Measurements from ENCODE around the gene ROM1. TPM values are rescaled to one million over a fixed set of nuclear protein-coding genes. Genes with fewer than 3 reads are reported as not detected.

ROM1 gene
- total RNA-seq, 1 experiment from 2014 or later: 2.7 TPM

DNA sequence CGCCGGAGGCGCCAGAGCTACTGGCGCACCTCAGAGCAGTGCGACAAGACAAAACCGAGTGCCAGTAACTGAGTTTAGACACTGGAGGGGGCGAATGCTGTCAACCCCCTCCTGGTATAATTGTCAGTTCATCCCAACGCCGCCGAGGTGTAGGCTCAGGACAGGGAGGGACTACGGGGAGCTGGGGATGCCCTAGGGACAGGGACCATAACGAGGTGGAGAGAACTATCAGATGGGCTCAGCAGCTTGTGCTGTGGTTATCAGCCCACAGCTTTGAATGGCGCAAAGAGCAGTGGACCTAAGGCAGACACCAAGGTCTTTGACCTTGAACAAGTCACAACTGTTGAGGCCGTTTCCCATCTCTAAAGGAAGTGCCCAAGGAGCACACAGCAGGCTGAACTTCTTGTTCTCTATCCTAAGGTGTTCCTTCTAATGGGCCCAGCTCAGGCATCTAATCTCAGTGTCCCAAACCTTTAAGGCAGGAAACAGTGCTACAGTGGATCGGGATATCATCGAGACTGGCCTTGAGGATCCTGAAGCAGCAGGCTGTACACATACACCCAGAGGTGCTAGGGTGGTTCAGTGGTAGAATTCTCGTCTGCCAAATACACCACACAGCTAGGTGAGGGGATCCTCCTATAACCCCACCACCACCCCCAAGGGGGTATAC lies 20.8 kb upstream of the ROM1 start:
- Histone ChIP-seq H3K27ac (ENCODE audit: low read length) (peak overlapping the region; percentile 91), H3K4me1 (ENCODE audit: control insufficient read depth, insufficient read depth, low read length) (peaks cover 24% of the 10 kb centered on the region), H3K4me3 (ENCODE audit: low read depth in 2 of 2, low read length in 2 of 2) (peak overlapping the region; percentile 74 to 86), H3K9me3 (ENCODE audit: control insufficient read depth, insufficient read depth, low read depth, low read length) (no peaks in the 10 kb centered on the region), H3K36me3 (ENCODE audit: control insufficient read depth, insufficient read depth, low read length) (peaks cover 14% of the 10 kb centered on the region), H3K27me3 (ENCODE audit: control insufficient read depth, insufficient read depth, low read length) (no peaks in the 10 kb centered on the region)
- ChIA-PET CTCF (interaction anchor here (0.6 kb wide), 1 partner anchor 185 kb away, joined by 3 read pairs; no protein-coding TSS in a partner anchor), POLR2A (interaction anchor here (0.6 to 1.7 kb wide), 7 partner anchors 9 to 151 kb away, joined by 3 to 20 read pairs (median 7); partner anchors contain the start of genes AHNAK, C11orf98, CSKMT and EEF1G)
- in situ Hi-C loops (cut with HindIII; ENCODE audit: low pct_unique_long_range_greater_than_20kb, low sequenced_read_pairs): no loop called here
- peak; percentile 55; the same call in 1 of the 2 replicates for TF ChIP-seq POLR2AphosphoS5 (IDR thresholded peaks at IDR 0.05; ENCODE audit: low read depth, low read length)
- TF ChIP-seq SIN3A (IDR thresholded peaks at IDR 0.05; ENCODE audit: borderline replicate concordance, insufficient read depth, low read depth, low read length): no peak
- ATAC-seq (no peak; the same call in 1 of the 2 replicates), DNase-seq (ENCODE audit: low read depth, low spot score) (no peak)
- intact Hi-C loops (cut with micrococcal nuclease; ENCODE audit: unreplicated experiment): no loop called here
- BruUV-seq (replicated peaks): TSS peak; percentile 99

DNA sequence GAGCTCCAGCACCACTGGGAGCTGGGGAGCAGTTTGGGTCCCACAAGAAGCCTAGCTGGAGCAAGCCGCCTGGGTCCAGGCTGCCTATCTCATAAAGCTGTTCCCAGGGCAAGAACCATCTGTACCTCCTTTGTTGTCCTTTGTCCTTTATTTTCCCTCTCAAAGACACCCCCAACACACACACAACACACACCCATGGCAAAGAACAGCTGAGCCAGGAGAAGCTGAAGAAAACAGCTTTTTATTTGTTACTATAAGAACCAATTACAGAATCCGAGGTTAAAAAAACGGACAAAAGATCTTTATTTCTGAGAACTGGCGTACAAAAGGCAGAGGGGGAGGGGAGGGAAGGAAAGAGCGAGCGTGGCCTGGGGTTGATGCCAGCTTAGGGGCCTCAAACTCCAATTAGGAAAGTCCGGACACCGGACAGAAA lies 20.1 kb upstream of the ROM1 start:
- in situ Hi-C loops (cut with HindIII; ENCODE audit: low pct_unique_long_range_greater_than_20kb, low sequenced_read_pairs): no loop called here
- ChIA-PET CTCF (interaction anchor here (0.6 to 0.7 kb wide), 2 partner anchors 31 to 184 kb away, joined by 3 to 8 read pairs; no protein-coding TSS in a partner anchor), POLR2A (interaction anchor here (0.6 kb wide), 1 partner anchor 152 kb away, joined by 7 read pairs; no protein-coding TSS in a partner anchor)
- Histone ChIP-seq H3K27me3 (ENCODE audit: control insufficient read depth, insufficient read depth, low read length) (no peaks in the 10 kb centered on the region), H3K9me3 (ENCODE audit: control insufficient read depth, insufficient read depth, low read depth, low read length) (no peaks in the 10 kb centered on the region), H3K4me1 (ENCODE audit: control insufficient read depth, insufficient read depth, low read length) (peaks cover 21% of the 10 kb centered on the region), H3K36me3 (ENCODE audit: control insufficient read depth, insufficient read depth, low read length) (peaks cover 17% of the 10 kb centered on the region), H3K4me3 (ENCODE audit: low read depth in 2 of 2, low read length in 2 of 2) (no peak overlapping the region), H3K27ac (ENCODE audit: low read length) (peak overlapping the region; percentile 91)
- no peak for ATAC-seq
- TF ChIP-seq, protein P1, sequence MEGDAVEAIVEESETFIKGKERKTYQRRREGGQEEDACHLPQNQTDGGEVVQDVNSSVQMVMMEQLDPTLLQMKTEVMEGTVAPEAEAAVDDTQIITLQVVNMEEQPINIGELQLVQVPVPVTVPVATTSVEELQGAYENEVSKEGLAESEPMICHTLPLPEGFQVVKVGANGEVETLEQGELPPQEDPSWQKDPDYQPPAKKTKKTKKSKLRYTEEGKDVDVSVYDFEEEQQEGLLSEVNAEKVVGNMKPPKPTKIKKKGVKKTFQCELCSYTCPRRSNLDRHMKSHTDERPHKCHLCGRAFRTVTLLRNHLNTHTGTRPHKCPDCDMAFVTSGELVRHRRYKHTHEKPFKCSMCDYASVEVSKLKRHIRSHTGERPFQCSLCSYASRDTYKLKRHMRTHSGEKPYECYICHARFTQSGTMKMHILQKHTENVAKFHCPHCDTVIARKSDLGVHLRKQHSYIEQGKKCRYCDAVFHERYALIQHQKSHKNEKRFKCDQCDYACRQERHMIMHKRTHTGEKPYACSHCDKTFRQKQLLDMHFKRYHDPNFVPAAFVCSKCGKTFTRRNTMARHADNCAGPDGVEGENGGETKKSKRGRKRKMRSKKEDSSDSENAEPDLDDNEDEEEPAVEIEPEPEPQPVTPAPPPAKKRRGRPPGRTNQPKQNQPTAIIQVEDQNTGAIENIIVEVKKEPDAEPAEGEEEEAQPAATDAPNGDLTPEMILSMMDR (IDR thresholded peaks at IDR 0.05): no peak
- TF ChIP-seq TCF7L2 (IDR thresholded peaks at IDR 0.05; ENCODE audit: low read depth, low read length) (no peak), POLR2AphosphoS5 (IDR thresholded peaks at IDR 0.05; ENCODE audit: low read depth, low read length) (no peak), SIN3A (IDR thresholded peaks at IDR 0.05; ENCODE audit: borderline replicate concordance, insufficient read depth, low read depth, low read length) (no peak)
- TF ChIP-seq, protein P2, sequence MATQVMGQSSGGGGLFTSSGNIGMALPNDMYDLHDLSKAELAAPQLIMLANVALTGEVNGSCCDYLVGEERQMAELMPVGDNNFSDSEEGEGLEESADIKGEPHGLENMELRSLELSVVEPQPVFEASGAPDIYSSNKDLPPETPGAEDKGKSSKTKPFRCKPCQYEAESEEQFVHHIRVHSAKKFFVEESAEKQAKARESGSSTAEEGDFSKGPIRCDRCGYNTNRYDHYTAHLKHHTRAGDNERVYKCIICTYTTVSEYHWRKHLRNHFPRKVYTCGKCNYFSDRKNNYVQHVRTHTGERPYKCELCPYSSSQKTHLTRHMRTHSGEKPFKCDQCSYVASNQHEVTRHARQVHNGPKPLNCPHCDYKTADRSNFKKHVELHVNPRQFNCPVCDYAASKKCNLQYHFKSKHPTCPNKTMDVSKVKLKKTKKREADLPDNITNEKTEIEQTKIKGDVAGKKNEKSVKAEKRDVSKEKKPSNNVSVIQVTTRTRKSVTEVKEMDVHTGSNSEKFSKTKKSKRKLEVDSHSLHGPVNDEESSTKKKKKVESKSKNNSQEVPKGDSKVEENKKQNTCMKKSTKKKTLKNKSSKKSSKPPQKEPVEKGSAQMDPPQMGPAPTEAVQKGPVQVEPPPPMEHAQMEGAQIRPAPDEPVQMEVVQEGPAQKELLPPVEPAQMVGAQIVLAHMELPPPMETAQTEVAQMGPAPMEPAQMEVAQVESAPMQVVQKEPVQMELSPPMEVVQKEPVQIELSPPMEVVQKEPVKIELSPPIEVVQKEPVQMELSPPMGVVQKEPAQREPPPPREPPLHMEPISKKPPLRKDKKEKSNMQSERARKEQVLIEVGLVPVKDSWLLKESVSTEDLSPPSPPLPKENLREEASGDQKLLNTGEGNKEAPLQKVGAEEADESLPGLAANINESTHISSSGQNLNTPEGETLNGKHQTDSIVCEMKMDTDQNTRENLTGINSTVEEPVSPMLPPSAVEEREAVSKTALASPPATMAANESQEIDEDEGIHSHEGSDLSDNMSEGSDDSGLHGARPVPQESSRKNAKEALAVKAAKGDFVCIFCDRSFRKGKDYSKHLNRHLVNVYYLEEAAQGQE (IDR thresholded peaks at IDR 0.05; ENCODE audit: insufficient read depth in 1 of 2, low read depth in 2 of 2, low read length in 1 of 2): no peak
- no TSS peak for BruUV-seq (replicated peaks)
- intact Hi-C loops (cut with micrococcal nuclease; ENCODE audit: unreplicated experiment): no loop called here
- DNase-seq (ENCODE audit: low read depth, low spot score): no peak

Data from Panc1 (cell line).